Lung (tissue), 12 donors: ENCODE measurements around the gene MS4A7. TPM values are rescaled to one million over a fixed set of nuclear protein-coding genes. Genes with fewer than 3 reads are reported as not detected.

Experiments
- ATAC-seq: fragments of 200-7000 bp; cut with Tn5 transposase; one replicate; pipeline ENCODE4 v1.9.1; 2020; ENCODE audit warnings: moderate number of reproducible peaks; ENCODE audit not compliant: insufficient read depth, low FRiP score
- DNase-seq, 3 donors: peaks; one replicate each; pipeline ENCODE4 v3.0.0-alpha.2; 2013 to 2017
- H3K27ac ChIP-seq, 2 donors: one replicate each; pipeline ENCODE4 v1.5.1; 2013; ENCODE audit warnings: mild to moderate bottlenecking in 2 of 2, moderate library complexity in 2 of 2, control low read depth in 1 of 2, inconsistent platforms in 1 of 2, low read depth in 1 of 2, low read length in 1 of 2
- H3K27me3 ChIP-seq, 3 donors: one replicate each; pipeline ENCODE4 v1.5.1; 2013; ENCODE audit warnings: low read length in 2 of 3; ENCODE audit not compliant: control insufficient read depth in 3 of 3, insufficient read depth in 3 of 3
- H3K36me3 ChIP-seq, 4 donors: one replicate each; pipeline ENCODE4 v1.5.1; 2013; ENCODE audit warnings: low read length in 4 of 4, mild to moderate bottlenecking in 1 of 4, moderate library complexity in 1 of 4; ENCODE audit not compliant: control insufficient read depth in 4 of 4, insufficient read depth in 4 of 4
- H3K4me1 ChIP-seq, 5 donors: one replicate each; pipeline ENCODE4 v1.5.1; 2013; ENCODE audit warnings: low read length in 5 of 5, mild to moderate bottlenecking in 2 of 5, moderate library complexity in 1 of 5; ENCODE audit not compliant: control insufficient read depth in 5 of 5, insufficient read depth in 5 of 5
- H3K4me3 ChIP-seq: one replicate; pipeline ENCODE4 v1.5.1; 2013; ENCODE audit warnings: mild to moderate bottlenecking, control low read depth, moderate library complexity
- H3K9ac ChIP-seq, 2 donors: one replicate each; pipeline ENCODE4 v1.5.1; 2013; ENCODE audit warnings: low read length in 2 of 2, control low read depth in 1 of 2; ENCODE audit not compliant: insufficient read depth in 1 of 2
- H3K9me3 ChIP-seq, 4 donors: one replicate each; pipeline ENCODE4 v1.5.1; 2013; ENCODE audit warnings: low read length in 3 of 4, mild to moderate bottlenecking in 1 of 4, moderate library complexity in 1 of 4; ENCODE audit not compliant: control insufficient read depth in 4 of 4, insufficient read depth in 3 of 4
- WGBS, 2 donors: extraction: QIAGEN DNeasy Blood & Tissue Kit; methylation state at CpG; one replicate each; pipeline ENCODE4 v1.1.7; 2013; 5-methylcytosine and 5-hydroxymethylcytosine counted together
- polyA plus RNA-seq, 2 donors: library from polyadenylated mRNA; stranded (reverse); fragments of 200-250 nt; gene quantifications; one replicate each; pipeline ENCODE4 v1.2.1, GENCODE V29; 2013
- total RNA-seq, 2 donors: library from RNA; depleted of rRNA in 1 of 2; stranded (reverse); fragments of >200 nt in 1 of 2; gene quantifications; one replicate each; pipeline ENCODE4 v1.2.1, GENCODE V29; 2014 to 2021
- TF ChIP-seq, protein P1 (sequence below): IDR thresholded peaks from 2 replicates; pipeline ENCODE4 v1.5.1; 2012; ENCODE audit warnings: mild to moderate bottlenecking; ENCODE audit errors: control extremely low read depth, extremely low read depth
- donor health status: control.
- donor health status: control.
- donor health status: Bipolar disorder and iron deficiency.
- donor health status: healthy.
- donor health status: DM: yes; HTN: yes; CAD: no.

MS4A7 gene
- total and polyA plus RNA-seq, 4 donors, result 27.7 to 111 (median 48.6) TPM

- Histone ChIP-seq H3K27ac (no peak overlapping the region), H3K4me3 (no peak overlapping the region), H3K4me1 (peaks cover 0 to 2% (median 0%) of the 10 kb centered on the region in 5 donors), H3K9me3 (peaks cover 0 to 2% (median 0%) of the 10 kb centered on the region in 4 donors), H3K36me3 (no peaks in the 10 kb centered on the region), H3K9ac (no peak overlapping the region), H3K27me3 (no peaks in the 10 kb centered on the region)
- DNase-seq (no peak), ATAC-seq (no peak)
- TF ChIP-seq, protein P1, sequence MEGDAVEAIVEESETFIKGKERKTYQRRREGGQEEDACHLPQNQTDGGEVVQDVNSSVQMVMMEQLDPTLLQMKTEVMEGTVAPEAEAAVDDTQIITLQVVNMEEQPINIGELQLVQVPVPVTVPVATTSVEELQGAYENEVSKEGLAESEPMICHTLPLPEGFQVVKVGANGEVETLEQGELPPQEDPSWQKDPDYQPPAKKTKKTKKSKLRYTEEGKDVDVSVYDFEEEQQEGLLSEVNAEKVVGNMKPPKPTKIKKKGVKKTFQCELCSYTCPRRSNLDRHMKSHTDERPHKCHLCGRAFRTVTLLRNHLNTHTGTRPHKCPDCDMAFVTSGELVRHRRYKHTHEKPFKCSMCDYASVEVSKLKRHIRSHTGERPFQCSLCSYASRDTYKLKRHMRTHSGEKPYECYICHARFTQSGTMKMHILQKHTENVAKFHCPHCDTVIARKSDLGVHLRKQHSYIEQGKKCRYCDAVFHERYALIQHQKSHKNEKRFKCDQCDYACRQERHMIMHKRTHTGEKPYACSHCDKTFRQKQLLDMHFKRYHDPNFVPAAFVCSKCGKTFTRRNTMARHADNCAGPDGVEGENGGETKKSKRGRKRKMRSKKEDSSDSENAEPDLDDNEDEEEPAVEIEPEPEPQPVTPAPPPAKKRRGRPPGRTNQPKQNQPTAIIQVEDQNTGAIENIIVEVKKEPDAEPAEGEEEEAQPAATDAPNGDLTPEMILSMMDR, result no peak
- WGBS, 2 donors, result 91 to 97% methylated on average over 3 of the region's 3 CpGs
These were observed 5.6 kb upstream of the MS4A7 start for GRCh38 chr11:60372767-60373166.

DNA sequence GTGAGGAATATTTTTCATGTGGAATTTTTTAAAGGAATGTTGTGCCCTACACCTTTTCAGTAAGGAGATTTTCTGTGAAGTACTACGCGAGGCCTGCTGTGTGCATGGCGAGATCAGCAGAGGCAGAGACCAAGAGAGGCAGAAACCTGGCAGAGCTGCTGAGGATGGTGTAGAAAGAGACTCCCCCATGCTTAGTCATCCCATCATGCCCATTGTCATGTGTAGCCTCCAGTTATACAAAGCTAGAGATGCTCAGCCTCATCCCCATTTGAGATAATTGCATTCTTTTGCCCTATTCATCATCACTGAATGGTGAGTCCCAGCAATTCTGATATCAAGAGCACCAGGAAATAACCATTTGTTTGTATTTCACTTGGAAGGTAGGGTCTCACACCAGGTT lies 3.0 kb upstream of the MS4A7 start:
- TF ChIP-seq, protein P1, result no peak
- no peak for ATAC-seq
- H3K36me3 ChIP-seq, result no peaks in the 10 kb centered on the region
- 95% methylated on average over 3 of the region's 3 CpGs for WGBS, 2 donors
- peaks cover 0 to 2% (median 0%) of the 10 kb centered on the region in 5 donors for H3K4me1 ChIP-seq
- no peak for DNase-seq
- H3K9ac ChIP-seq, result no peak overlapping the region
- no peaks in the 10 kb centered on the region for H3K27me3 ChIP-seq
- H3K9me3 ChIP-seq, result peaks cover 0 to 2% (median 0%) of the 10 kb centered on the region in 4 donors
- H3K4me3 ChIP-seq, result no peak overlapping the region
- H3K27ac ChIP-seq, result no peak overlapping the region

GRCh38 chr11:60376601-60377000 lies 1.7 kb upstream of the MS4A7 start:
- WGBS, 2 donors, result 70 to 89% methylated on average over 3 of the region's 3 CpGs
- H3K27ac ChIP-seq, result no peak overlapping the region
- DNase-seq (no peak), ATAC-seq (no peak)
- no peaks in the 10 kb centered on the region for H3K36me3 ChIP-seq
- no peak overlapping the region for H3K9ac ChIP-seq
- peaks cover 0 to 2% (median 0%) of the 10 kb centered on the region in 4 donors for H3K9me3 ChIP-seq
- TF ChIP-seq, protein P1, result no peak
- peaks cover 0 to 2% (median 0%) of the 10 kb centered on the region in 5 donors for H3K4me1 ChIP-seq
- no peak overlapping the region for H3K4me3 ChIP-seq
- no peaks in the 10 kb centered on the region for H3K27me3 ChIP-seq

DNA sequence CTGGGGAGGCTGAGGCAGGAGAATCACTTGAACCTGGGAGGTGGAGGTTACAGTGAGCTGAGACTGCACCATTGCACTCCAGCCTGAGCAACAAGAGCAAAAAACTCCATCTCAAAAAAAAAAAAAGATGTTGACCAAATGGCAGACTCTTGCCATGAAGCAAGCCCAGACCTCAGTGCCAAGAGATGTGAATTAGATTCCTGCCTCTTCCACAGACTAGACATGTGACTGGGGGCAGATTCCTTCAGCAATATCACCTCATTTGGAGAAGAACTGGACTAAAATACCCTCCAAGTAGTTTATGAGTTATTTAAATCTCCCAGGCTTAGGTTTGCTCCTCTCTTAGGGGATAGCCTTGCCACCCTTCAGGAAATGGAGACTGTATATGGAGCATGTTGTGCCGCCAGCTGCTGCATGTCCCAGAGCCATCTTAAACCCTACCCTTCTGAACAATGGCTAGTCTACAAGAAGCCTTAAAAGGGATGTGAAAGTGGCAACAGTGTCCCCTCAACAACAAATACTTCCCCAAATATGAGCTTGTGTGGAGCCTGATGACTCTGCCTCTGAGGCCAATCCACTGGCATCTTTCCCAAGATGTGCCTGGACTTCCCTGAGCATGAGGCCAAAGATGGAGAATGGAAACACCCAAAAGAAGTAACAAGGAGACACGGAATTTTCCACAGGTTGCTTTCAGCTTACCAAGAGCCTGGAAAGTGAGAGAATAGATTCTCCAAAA lies 763 bp upstream of the MS4A7 start:
- Histone ChIP-seq H3K27ac (peak overlapping the region in 1 of 2 donors; percentile 58), H3K4me1 (peaks cover 0 to 4% (median 0%) of the 10 kb centered on the region in 5 donors), H3K27me3 (no peaks in the 10 kb centered on the region), H3K4me3 (no peak overlapping the region), H3K9ac (no peak overlapping the region), H3K9me3 (peaks cover 0 to 2% (median 0%) of the 10 kb centered on the region in 4 donors), H3K36me3 (no peaks in the 10 kb centered on the region)
- DNase-seq (peak in 2 of 3 donors; percentile 25 to 28), ATAC-seq (peak; percentile 63)
- TF ChIP-seq, protein P1, result no peak
- WGBS, 2 donors, result 55 to 77% methylated on average over 2 of the region's 2 CpGs
